ENCODE data around the gene SFTPA1.
"Not testable (repeated sequence)": the region's sequence is repeated elsewhere in the genome, so short reads cannot be mapped to it uniquely, and the experiment has no call there.

Gene SFTPA1

DNA sequence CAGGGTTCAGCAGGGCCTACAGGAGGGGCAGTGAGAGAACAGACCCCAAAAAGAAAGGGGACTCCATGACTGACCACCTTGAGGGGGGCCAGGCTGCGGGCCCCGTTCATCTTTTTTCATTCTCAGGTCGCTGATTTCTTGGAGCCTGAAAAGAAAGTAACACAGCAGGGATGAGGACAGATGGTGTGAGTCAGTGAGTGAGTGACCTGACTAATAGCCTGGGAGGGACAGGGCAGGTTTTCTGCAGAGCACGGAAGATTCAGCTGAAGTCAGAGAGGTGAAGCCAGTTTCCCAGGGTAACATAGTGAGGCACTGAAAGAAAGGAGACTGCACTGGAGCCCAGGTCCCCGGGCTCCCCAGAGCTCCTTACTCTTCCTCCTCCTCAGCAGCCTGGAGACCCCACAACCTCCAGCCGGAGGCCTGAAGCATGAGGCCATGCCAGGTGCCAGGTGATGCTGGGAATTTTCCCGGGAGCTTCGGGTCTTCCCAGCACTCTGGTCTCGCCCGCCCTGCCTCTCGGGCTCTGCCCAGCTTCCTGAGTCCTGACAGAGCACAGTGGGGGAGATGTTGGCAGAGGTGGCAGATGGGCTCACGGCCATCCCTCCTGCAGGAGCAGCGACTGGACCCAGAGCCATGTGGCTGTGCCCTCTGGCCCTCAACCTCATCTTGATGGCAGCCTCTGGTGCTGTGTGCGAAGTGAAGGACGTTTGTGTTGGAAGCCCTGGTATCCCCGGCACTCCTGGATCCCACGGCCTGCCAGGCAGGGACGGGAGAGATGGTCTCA lies 646 bp downstream of the SFTPA1 start:
- not testable (repeated sequence) for DNase-seq

DNA sequence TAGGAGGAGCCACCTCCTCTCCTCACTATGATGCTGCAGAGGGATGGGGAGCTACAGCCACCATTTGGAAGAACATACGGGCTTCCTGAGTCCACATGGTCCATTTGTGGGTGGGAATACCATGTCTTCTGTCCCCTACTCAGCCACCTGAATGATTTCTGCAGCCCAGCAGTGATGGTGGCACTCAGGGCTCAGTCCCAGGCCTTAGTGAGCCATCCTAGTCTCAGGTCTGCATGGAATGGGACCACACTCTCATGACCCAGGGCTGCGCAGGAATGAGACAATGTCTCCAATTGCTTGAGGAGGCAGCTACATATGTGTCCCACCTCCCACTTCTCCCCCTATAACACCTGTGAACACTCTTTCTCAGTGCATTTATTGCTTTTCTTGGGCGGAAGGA lies 4.8 kb downstream of the SFTPA1 start:
- DNase-seq = no peak

DNA sequence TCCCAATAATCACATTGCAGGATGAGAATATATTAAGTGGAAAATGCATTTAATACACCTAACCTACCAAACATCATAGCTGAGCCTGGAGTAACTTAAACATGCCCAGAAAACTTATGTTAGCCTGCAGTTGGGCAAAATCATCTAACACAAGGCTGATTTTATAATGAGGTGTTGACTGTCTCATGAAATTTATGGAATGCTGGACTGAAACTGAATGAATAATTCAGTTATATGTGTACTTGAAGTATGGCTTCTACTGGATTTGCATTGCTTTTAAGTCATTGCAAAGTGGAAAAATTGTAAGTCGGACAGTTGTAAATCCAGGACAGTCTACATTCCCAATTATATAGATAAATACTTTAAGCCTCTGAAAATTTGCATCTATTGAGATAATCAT lies 5.4 kb downstream of the SFTPA1 start:
- DNase-seq = no peak

DNA sequence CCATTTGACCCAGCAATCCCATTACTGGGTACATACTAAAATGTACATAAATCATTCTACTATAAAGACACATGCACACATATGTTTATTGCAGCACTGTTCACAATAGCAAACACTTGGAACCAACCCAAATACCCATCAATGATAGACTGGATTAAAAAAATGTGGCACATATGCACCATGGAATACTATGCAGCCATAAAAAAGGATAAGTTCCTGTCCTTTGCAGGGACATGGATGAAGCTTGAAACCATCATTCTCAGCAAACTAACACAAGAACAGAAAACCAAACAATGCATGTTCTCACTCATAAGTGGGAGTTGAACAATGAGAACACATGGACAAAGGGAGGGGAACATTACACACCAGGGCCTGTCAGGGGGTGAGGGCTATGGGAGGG lies 12.9 kb downstream of the SFTPA1 start:
- not testable (repeated sequence) for DNase-seq

DNA sequence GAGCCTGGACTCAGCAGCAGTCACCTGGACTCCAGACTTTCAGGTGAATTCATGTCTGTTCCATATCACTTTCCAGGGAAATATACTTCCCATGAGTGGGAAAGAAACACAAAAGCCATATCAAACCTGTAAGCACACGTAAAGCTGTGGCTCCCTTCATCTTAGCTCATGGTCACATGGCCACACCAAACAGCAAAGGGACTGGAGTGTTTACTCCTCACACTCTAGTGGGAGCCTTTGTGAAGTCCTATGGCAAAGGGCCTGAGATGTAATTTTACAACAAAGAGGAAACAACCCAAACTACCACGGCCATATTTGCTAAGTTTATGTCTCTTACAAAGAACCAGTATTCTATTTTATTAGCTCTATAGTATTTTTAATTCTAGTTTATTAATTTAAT lies 16.3 kb downstream of the SFTPA1 start:
- DNase-seq = no peak

DNA sequence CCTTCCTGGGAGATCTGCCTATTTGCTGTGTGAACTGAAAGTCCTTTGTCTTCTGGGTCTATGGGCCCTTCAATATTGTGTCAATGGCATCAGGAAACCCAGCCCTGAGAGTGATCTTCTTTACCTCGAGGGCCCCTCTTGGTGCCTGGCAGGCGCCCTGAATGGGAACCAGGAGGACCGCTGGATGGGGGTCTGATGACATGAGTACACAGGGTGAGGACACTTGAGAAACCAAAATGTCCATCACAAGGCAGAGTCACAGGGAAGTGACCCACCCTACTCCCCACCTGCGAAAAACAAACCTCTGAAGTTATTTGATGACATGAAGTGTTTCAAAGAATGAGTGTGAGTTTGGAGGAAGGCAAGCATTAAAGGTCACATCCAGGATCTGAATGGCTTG lies 17.3 kb downstream of the SFTPA1 start:
- no peak for DNase-seq

DNA sequence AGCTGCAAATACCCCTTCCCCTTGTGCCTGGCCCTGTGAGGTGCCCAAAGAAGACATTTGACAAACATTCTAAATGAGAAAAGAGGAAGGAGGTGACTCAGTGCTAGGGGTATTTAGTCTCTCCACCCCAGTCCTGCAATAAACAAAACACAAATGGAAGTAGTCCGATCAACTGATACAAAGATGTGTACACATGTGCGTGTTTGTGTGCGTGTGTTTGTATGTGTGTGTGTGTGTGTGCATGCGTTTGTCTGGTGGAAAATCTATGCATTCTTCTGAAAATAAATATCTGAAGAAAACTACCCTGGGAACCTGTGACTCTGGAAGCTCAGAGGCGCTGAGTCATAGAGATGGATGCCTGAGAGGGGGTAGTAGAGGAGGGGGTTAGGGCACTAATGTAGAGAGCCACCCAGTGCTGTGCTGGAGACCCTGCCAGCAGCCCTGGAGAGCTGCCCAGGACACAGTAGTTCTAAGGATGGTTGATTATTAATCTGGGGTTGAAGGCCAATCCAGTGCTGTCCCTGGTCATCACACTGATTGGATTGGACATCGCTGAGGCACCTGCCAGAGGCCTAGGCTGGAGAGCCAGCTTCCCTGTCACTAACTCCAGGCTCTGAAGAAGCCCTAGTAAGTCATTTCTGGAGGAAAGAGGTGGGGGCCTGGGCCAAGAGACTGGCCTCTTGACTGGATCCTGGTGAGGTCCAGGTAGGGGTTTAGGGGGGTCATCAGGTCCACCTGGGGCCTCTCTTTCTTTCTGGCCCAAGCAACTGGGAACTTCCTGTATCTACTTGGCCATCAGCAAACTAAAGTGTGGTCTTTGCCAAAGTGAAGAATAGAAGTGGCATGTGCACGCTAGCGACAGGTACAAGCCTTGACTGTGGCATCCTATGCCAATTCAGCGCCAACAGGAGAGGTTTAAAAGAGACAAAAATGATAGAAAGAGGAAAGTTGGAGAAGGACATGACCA lies 18.5 kb downstream of the SFTPA1 start:
- no peak for DNase-seq

DNA sequence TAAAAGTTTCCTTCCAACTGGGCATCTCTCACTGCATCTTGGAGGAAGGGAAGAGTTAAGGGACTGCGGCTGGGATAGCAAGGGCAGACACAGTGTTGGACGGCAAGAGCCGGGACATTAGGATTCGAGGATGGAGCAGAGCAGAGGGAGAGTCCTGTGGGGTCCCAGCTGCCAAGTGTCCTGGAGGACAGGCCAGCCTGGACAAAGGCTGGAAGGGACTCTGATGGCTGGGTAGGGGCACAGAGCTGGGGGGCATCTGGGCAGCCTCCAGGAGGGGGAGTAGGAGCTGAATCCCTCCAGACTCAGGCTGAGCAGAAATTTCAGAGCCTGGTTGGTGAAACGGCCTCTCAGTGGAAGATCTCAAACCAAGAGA lies 19.2 kb downstream of the SFTPA1 start:
- DNase-seq = no peak

DNA sequence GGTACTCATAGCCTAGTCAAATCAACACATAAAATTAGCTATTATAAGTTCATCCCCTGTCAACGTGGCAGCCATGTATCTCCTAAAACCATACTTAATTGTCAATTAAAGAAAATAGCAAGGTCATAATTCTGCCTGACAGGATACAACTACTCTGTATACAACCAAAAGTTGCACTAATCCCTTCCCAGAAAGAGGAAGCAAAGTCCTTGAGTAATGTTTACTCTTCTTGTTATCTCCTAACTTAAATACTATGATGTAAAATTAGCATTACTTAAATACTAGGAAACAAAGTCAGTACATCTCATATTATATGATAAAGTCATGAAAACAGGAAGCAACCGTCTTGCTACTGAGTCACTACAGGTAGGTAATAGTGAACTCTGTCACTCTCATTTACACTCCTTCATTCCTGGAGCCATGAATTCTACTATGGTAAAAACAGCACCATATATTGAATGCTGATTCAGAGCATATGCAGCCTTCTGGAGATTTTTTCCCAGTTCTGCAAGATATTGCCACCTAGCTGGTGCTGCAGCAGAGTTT lies 26.0 kb downstream of the SFTPA1 start:
- DNase-seq = not testable (repeated sequence)

DNA sequence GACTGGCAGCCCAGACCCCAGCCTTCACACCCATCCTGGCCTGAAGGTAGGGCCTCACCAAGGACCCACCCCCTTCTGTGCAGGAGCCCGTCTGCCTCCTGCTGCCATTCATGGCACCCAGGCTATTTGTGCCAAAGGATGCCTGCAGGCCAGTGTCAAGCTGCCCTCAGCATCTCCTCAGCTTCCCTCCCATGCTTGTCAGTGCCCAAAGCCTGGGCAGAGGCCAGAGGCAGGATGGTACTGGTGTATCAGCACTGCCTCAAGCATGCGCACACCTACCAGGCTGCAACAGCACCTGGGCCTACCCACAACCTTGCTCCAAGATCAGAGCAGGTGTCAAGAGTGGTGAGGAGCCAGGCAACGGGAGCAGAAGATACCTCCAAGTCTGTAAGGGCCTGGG lies 27.6 kb downstream of the SFTPA1 start:
- no peak for DNase-seq

DNA sequence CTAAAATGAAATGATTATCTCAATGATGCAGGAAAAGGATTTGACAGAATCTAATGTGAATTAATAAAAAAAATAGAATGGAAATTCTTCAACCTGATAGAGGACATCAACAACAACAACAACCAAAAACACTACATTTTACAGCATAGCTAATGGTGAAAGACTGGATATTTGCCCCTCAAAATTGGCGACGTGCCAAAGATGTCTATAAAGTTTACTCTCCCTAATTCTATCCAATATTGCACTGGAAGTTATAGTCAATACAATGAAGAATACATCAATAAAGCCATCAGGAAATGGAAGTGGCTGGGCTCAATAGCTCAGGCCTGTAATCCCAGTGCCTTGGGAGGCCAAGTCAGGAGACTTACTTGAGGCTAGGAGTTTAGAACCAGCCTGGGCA lies 42.0 kb downstream of the SFTPA1 start:
- not testable (repeated sequence) for DNase-seq

DNA sequence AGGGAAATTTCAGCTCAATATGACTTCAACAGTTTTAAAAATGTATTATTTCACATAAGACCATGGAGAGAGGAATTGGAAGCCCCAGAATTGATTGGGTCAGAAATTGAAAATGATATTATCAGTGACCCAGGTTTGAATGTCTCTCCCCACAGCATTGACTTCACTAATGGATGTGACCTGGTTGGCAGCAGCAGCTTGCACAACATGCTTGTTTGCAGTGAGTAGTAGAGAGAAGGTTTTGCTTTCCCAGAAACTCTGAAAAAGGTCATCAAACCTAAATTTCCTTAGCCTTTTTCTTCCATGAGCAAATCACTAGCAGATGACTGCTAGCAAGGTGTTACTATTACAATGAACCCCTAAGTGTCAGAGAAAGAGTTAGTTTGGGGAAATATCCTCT lies 52.5 kb downstream of the SFTPA1 start:
- not testable (repeated sequence) for DNase-seq

DNA sequence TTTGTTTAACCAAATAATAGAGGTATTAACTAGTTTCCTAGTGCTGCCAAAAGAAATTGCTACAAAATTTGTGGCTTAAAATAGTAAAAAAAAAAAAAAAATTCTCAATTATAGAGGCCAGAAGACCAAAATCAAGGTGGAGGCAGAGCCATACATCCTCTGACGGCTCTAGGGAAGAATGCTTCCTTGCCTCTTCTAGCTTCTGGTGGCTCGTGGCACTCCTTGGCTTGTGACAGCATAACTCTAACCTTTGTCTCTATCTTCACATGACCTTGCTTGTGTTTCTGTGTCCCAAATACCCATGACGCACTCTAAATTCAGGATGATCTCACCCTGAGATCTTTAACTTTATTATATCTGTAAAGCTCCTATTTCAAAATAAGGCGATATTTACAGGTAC lies 53.9 kb downstream of the SFTPA1 start:
- DNase-seq = not testable (repeated sequence)

Measured in CD4-positive, alpha-beta T cell treated with Interleukin-4 for 4 hours (primary cell).